IPS-NIHi11 (cell line): ENCODE data around the gene GIPR.
"Not testable (repeated sequence)": the region's sequence is repeated elsewhere in the genome, so short reads cannot be mapped to it uniquely, and the experiment has no call there.

Source experiments
- DNase-seq: peaks from one replicate; pipeline ENCODE4 v3.0.0; 2012; ENCODE audit warnings: mixed read lengths, low spot score

GIPR gene

GRCh38 chr19:45692187-45693105, 24.4 kb downstream of the GIPR start, which contains the start of gene QPCTL:
QPCTL (plus strand) TSS chr19:45692666; CDS start chr19:45692704, 38 bp downstream.
- peak; percentile 92 for DNase-seq

GRCh38 chr19:45693106-45693788, 25.2 kb downstream of the GIPR start:
- DNase-seq: peak; percentile 84

- DNase-seq: no peak
Measured at GRCh38 chr19:45701676-45702075, 33.7 kb downstream of the GIPR start.

- DNase-seq: no peak
Measured at GRCh38 chr19:45705115-45705514, 37.1 kb downstream of the GIPR start.

- DNase-seq: no peak
Measured at GRCh38 chr19:45705710-45706415, 37.8 kb downstream of the GIPR start.

- no peak for DNase-seq
Measured at GRCh38 chr19:45710356-45711130, 42.5 kb downstream of the GIPR start.

GRCh38 chr19:45711851-45712698, 44.1 kb downstream of the GIPR start:
- DNase-seq: no peak

- DNase-seq: no peak
Measured at GRCh38 chr19:45712699-45713067, 44.7 kb downstream of the GIPR start.

GRCh38 chr19:45713141-45713540, 45.1 kb downstream of the GIPR start:
- DNase-seq: no peak

- no peak for DNase-seq
Measured at GRCh38 chr19:45715139-45715538, 47.1 kb downstream of the GIPR start.

GRCh38 chr19:45716359-45717130, 48.5 kb downstream of the GIPR start:
- DNase-seq: peak; percentile 44

GRCh38 chr19:45717131-45717982, 49.3 kb downstream of the GIPR start:
- peak; percentile 96 for DNase-seq

GRCh38 chr19:45717983-45718650, 50.1 kb downstream of the GIPR start:
- peak; percentile 26 for DNase-seq

GRCh38 chr19:45720065-45720464, 52.0 kb downstream of the GIPR start:
- DNase-seq: not testable (repeated sequence)

GRCh38 chr19:45728683-45729082, 60.7 kb downstream of the GIPR start:
- DNase-seq: not testable (repeated sequence)

- no peak for DNase-seq
Measured at GRCh38 chr19:45729800-45730290, 61.8 kb downstream of the GIPR start.

- DNase-seq: peak; percentile 93
Measured at GRCh38 chr19:45730368-45731288, 62.6 kb downstream of the GIPR start, which contains the start of gene FBXO46. FBXO46 (minus strand) TSS chr19:45730896; CDS start chr19:45713495, 17,401 bp downstream.
